GM19452 (cell line): ENCODE measurements around the gene NUFIP1.
"Not testable (repeated sequence)": the region's sequence is repeated elsewhere in the genome, so short reads cannot be mapped to it uniquely, and the experiment has no call there.

Source experiments
- ATAC-seq: cut with Tn5 transposase; IDR thresholded peaks from one replicate; pipeline ENCODE4 v1.9.1; 2021; ENCODE audit not compliant: unreplicated experiment

Gene NUFIP1

GRCh38 chr13:44989071-44989889 is at the start of gene NUFIP1, which contains the start of gene GPALPP1:
NUFIP1 (minus strand) TSS chr13:44989471; CDS start chr13:44989436, 35 bp downstream.
GPALPP1 (plus strand) TSS chr13:44989538; CDS start chr13:44989655, 117 bp downstream.
- ATAC-seq: peak; percentile 97

- no peak for ATAC-seq
Measured at GRCh38 chr13:45036206-45036605, 46.9 kb upstream of the NUFIP1 start.

GRCh38 chr13:45034342-45034741 is 45.1 kb upstream of the NUFIP1 start:
- ATAC-seq: no peak

GRCh38 chr13:45024847-45025246 is 35.6 kb upstream of the NUFIP1 start:
- ATAC-seq: no peak

GRCh38 chr13:45021250-45021649 is 32.0 kb upstream of the NUFIP1 start:
- no peak for ATAC-seq

GRCh38 chr13:45019981-45020380 is 30.7 kb upstream of the NUFIP1 start:
- not testable (repeated sequence) for ATAC-seq

- ATAC-seq: no peak
Measured at GRCh38 chr13:45016792-45017425, 27.6 kb upstream of the NUFIP1 start.

GRCh38 chr13:45015300-45015699 is 26.0 kb upstream of the NUFIP1 start:
- no peak for ATAC-seq

GRCh38 chr13:45011198-45011597 is 21.9 kb upstream of the NUFIP1 start:
- no peak for ATAC-seq

GRCh38 chr13:45007823-45008222 is 18.6 kb upstream of the NUFIP1 start:
- no peak for ATAC-seq

- no peak for ATAC-seq
Measured at GRCh38 chr13:45007225-45007624, 18.0 kb upstream of the NUFIP1 start.

- no peak for ATAC-seq
Measured at GRCh38 chr13:45004096-45004495, 14.8 kb upstream of the NUFIP1 start.

GRCh38 chr13:45003417-45003816 is 14.1 kb upstream of the NUFIP1 start:
- ATAC-seq: no peak

- ATAC-seq: peak; percentile 10
Measured at GRCh38 chr13:44989941-44990340, 670 bp upstream of the NUFIP1 start.

- no peak for ATAC-seq
Measured at GRCh38 chr13:44978328-44978727, 10.9 kb downstream of the NUFIP1 start.

GRCh38 chr13:44976949-44977583 is 12.2 kb downstream of the NUFIP1 start:
- ATAC-seq: no peak

GRCh38 chr13:44976196-44976595 is 13.1 kb downstream of the NUFIP1 start:
- ATAC-seq: no peak

GRCh38 chr13:44974056-44974793 is 15.0 kb downstream of the NUFIP1 start:
- peak; percentile 54 for ATAC-seq

GRCh38 chr13:44972956-44973581 is 16.2 kb downstream of the NUFIP1 start:
- ATAC-seq: no peak
